GM19397 (cell line): Measurements from ENCODE around the gene SAMD9.
"Not testable (repeated sequence)": the region's sequence is repeated elsewhere in the genome, so short reads cannot be mapped to it uniquely, and the experiment has no call there.

Experiments used
- ATAC-seq: cut with Tn5 transposase; IDR thresholded peaks from one replicate; pipeline ENCODE4 v1.9.1; 2021; ENCODE audit warnings: mild to moderate bottlenecking, moderate library complexity; ENCODE audit not compliant: unreplicated experiment

The SAMD9 gene

GRCh38 chr7:93120592-93121549, 3.1 kb upstream of the SAMD9 start:
- ATAC-seq = no peak

DNA sequence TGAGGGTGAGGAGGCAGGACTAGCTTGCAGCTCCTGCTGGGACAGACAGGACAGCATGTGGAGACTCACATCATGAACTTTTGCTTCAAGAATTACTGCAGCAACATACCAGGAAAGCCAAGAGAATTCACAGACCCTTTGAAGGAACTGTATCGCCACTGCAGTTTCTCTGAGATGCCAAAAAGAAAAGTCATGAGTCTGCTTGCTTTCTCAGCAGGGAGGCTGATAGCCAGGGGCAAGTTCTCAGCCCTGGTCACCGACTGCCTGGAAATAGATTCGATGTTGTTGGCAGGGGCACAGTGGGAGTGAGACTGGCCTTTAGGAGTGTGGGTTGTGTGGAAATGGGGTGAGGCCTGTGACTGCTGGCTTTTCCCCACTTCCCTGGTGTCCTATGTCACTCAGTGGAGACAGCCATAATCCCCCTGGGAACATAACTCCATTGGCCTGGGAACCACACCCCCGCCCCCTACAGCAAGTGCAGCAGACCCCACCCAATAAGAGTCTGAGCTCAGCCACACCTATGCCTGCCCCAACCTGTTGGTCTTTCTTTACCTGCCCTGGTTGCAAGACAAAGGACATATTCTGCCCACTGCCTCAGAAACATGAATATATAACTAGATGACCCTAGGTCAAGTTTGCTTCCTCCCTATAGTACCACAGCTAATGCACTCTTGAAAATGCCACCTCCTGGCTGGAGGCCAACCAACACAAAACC, 1.6 kb upstream of the SAMD9 start:
- ATAC-seq = no peak

DNA sequence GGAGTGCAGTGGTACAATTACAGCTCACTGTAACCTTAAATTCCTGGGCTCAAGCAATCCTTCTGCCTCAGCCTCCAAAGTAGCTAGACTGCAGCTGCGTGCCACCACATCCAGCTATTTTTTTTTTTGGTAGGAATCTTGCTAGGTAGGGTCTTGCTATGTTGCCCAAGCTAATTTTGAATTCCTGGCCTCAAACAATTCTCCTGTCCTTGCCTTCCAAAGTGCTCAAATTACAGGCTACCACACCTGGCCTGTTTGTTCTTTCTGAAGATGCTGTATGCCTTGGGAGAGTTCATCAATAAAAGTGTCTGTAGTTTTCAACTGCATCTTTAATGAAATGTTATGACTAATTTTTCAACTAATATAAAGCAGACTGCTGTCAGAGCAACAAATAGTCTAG, 452 bp downstream of the SAMD9 start:
- ATAC-seq = no peak

- ATAC-seq = no peak
Observed at GRCh38 chr7:93115796-93116195, 2.0 kb downstream of the SAMD9 start.

- ATAC-seq = no peak
Observed at GRCh38 chr7:93108003-93108402, 9.8 kb downstream of the SAMD9 start.

DNA sequence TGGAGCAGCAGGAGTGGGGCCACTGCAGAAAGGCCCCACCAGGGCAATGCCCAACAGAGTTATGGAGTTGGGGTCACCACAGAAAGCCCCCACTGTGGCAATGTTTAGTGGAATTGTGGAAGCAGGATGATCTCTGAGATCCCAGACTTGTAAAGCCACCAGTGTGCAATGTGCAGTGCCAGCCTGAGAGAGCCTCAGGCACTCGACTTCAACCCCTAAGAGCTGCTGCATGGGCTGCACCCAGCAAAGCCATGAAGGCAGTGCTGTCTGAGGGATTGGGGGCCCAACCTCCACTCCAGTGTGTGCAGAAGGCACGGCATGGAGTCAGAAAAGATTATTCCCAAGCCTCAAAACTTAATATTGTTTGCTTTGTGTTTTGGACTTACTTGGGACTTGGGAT, 20.4 kb downstream of the SAMD9 start:
- no peak for ATAC-seq

GRCh38 chr7:93092757-93093370, 24.9 kb downstream of the SAMD9 start:
- ATAC-seq = no peak

DNA sequence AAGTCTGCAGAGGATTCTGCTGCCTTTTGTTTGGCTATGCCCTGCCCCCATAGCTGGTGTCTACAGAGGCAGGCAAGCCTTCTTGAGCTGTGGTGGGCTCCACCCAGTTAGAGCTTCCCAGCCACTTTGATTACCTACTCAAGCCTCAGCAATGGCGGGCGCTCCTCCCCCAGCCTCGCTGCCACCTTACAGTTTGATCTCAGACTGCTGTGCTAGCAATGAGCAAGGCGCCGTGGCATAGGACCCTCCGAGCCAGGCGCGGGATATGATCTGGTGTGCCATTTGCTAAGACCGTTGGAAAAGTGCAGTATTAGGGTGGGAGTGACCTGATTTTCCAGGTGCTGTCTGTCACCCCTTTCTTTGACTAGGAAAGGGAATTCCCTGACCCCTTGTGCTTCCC, 44.4 kb downstream of the SAMD9 start:
- not testable (repeated sequence) for ATAC-seq

GRCh38 chr7:93062599-93062998, 55.2 kb downstream of the SAMD9 start:
- ATAC-seq = no peak

- no peak for ATAC-seq
Observed at GRCh38 chr7:93060865-93061264, 56.9 kb downstream of the SAMD9 start.

- no peak for ATAC-seq
Observed at GRCh38 chr7:93060025-93060424, 57.8 kb downstream of the SAMD9 start.

GRCh38 chr7:93056621-93057020, 61.2 kb downstream of the SAMD9 start:
- not testable (repeated sequence) for ATAC-seq

GRCh38 chr7:93055543-93056107, 62.2 kb downstream of the SAMD9 start:
- ATAC-seq = no peak

DNA sequence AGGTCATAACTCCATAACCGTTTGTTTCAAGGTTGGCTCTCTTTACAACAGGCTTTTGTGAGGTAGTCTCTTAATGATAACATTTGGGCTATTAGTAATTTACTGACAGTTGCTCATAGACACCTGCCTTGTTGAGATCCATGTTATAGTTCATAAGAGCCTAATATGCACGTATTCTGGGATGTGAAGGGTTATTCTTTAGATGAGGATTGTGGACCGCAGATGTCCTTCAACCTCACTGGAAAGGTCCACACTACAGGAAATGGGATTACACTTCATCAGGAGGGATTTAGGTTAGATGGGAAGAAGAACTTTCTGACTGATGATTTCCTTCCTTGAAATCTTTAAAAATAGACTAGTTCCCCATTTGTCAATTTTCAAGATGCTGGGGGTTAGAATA, 62.8 kb downstream of the SAMD9 start:
- ATAC-seq = no peak

- ATAC-seq = no peak
Observed at GRCh38 chr7:93053949-93054943, 63.5 kb downstream of the SAMD9 start.

DNA sequence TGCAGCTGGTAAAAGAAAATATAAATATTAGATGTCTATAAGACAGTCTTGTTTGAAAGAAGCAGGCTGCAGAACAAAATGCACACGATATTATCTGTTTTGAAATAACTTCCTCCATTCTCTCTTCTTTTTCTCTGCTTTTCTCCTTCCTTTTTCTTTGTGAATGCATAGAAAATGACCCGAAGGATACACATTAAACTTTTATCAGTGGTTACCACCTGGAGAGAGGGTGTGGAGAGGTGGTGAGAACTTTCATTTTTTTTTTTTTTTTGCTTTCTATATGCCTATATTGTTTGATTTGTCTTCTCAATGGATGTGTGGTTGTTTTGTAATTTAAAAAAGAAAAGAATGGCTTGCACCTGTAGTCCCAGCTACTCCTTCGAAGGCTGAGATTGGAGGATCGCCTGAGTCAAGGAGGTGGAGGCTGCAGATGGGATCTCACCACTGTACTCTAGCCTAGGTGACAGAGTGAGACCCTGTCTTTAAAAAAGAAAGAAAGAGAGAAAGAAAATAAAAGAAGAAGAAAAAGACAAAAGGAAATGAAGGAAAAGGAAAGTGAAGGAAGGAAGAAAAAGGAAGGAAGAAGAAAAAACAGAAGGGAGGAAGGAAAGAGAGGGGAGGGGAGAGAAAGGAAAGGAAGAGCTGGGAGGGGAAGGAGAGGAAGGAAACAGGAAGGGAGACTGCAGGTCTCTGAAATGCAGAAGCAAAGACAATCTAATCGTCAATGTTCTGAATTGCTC, 64.4 kb downstream of the SAMD9 start:
- ATAC-seq = no peak

DNA sequence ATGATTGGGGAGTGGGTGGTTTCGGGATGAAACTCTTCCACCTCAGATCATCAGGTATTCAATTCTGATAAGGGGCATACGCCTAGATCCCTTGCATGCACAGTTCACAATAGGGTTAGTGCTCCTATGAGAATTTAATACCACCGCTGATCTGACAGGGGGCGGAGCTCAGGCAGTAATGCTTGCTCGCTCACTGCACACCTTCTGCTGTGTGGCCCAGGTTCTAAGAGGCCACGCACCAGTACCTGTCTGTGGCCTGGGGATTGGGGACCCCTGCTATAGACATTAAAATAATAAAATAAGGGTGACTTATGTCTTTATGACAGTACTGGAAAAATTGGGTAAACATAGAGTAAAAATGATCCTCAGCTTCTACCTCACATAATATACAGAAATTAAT, 66.1 kb downstream of the SAMD9 start:
- ATAC-seq = no peak
